Fibroblast of skin of left biceps (primary cell): Measurements from ENCODE around the gene AATK.

Source experiments
- DNase-seq, 2 experiments: peaks; one replicate each; pipeline ENCODE4 v3.0.0-alpha.2; 2013; ENCODE audit warnings: low read depth in 2 of 2

AATK gene

DNA sequence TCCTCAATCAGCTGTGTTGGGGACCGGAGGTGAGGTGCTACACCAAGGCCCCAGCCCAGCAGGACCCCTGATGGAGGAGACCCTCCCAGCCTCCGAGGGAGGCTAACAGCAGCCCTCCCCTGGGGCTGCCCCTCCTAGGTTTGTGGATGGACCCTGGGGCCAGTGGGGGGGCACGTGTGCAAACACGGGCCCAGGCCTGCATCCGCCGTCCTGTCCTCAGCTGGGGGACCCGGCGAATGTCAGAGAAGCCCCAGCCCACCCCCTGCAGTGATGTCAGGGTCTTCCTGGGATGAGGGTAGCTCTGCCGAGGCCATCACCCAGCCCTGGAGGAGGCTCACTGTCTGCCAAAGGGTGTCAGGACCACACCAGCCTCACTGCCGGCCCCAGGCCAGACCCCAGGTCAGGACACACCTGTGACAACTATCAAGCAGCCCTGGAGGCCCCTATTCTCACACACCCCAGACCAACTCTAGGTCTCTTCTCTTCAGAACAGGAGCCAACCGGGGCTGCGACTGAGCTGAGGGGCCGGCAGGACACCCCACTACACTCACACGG is 30.0 kb upstream of the AATK start:
- DNase-seq: no peak

DNA sequence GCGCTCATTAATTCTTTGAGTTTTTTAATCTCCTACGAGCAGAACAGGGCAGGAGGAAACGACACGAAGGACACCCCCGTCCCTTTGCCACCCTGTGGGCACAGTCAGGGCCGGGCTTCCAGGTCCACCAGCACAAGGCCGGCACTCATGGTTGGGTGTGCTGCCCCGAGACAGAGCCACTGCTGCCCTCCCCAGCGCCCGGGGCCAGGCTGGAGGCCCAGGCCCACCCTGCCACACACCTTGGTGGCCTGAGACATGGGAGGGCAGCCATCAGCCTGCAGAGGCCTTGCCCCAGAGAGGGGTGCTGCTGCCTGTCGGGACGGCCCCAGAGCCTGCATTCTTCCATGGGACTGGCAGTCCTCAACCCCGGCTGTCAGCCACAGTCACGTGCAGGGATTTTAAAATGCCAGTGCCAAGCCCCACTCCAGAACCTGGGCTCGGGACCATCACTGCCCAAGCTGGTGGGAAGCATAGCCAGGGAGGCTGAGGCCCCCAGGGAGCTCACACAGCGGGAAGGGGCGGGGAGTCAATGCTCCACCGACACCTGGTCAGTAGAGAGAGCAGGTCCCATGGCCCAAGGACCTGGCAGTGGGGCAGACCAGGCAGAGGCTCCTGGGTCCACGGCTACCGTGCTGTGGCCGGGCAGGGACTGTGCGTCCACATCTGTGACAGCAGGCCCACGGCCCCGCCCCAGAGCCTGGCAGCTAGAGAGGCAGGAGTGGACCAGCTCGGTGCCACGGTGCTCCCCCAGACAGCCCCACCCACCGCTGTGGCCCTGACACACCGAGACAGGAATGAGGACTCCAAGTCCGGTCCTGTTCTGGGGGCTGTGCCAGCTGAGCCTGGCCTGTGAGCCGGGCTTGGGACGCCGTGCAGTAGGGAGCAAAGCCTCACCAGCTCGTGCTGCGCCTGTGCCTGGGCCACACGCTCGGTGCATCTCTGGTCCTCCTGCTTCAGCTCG is 29.2 kb upstream of the AATK start:
- no peak for DNase-seq

DNA sequence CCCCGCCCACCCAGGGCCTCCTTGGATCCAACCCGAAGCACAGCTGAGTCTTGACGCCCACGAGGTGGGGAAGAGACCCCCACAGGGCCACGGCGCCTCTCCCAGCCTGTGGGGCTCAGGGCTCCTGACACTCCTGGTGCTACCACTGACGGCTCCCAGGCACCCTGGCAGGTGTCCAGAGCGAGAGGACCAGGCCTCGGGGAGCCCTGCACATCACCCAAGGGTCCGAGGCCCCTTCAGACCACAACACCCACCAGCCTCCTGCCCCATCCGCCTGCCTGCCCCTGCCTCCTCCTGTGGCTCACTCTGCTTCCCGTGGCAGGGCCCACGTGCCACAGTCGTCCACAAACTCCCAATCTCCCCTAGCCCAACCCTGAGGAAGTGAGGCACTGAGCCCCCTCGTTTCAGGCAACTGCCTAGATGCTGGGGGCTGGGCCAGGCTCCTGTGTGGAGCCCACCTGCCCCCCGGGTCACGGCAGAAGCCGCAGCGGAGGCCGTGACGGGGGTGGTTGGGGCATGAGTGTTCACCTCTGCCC is 28.3 kb upstream of the AATK start:
- DNase-seq: no peak

DNA sequence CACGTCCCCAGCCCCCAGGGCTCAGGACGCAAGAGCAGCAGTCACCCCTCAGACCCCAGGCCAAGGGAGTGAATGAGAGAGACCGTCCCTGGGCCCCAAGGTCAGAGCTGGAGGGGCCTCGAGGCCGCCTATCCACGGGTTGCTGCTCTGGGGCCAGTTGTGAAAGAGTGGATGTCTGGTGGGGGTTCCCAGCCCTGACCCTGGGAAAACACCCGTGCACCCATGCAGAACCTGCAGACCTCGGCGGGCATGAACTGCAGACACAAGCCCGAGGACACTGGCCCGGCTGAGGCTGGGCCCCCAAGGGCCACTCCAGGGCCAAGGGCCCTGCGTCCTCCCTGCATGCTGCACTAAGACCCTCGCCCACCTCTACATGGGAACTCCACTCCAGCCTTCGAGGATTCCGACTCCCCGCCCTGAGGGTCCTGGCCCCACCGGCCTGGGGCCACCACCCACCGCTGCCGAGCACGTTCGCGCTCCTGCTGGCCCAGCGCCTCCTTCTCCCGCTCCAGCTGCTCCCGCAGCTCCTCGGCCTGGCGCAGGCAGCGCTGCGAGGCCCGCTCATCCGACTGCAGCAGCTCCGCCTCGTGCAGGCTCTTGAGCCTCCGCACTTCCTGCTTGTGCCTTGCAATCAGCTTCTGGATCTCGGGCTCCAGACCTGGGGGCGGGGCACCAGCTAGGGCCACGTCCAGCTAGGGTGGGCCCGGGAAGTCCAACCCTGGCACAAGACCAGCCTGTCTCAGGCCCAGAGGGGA is 27.6 kb upstream of the AATK start:
- DNase-seq: no peak

DNA sequence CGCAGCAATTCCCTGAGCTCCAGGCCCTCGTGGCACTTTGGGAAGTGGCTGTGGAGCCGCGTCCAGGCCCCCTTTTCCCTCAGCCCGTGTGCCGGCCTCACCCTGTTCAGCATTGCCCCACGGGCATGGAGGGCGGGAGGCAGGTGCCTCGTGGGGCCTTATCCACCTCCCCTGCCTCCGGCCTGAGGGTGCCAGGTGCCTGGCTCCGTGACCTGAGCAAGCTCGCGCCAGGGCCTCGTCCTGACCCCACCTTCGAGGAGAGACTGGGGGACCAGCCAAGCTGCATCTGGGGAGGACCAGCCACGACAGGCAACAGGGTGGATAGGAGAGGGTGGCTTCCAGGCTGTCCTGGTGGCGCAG is 27.0 kb upstream of the AATK start:
- DNase-seq: no peak

DNA sequence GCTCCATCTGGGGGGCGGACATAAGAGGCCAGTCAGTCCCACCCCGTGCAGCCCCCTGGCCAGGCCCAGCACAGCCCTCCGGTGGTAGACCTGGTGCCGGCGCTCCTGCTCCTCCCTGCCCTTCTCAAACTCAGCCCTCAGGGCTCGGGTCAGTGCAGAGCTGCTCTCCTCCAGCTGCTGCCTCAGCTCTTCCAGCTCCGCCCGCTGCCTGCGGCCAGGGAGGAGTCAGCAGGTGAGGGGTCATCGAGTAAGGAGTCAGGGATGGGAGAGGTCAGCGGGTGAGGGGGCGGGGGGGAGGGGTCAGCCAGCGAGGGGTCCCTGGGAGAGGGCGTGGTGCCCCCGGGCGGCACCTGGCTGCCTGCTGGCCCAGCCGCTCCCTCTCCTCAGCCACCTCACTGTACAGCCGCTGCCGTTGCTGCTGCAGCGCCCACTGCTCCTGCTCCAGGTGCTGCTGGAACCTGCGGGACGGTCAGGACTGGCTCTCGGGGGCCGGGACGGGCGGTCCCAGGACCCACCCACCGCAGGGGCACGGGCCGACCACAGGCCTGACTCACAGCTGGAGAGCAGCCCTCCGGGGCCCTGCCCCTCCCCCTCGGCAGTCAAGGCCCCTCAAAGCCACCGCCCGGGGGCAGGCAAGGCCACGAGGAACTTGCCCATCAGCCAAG is 26.5 kb upstream of the AATK start:
- DNase-seq: no peak

DNA sequence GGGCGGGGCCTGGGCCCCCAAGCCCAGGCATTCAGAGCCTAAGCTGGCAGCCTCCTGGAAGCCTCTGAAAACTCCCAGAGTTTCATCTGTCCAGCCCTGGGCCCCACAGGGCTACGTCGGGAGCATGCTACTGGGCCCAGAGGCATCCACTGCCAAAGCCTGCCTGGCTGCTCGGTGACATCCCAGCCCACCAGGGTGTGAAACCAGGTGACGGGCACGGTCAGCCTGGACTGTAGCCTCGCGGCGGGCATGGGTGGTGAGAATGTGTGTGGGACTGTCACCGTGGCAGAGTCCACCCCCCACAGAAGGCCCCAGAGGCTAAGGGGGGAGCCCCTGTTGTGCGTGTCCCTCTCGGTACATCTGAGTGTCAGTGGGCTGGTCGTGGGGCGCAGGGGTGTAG is 25.6 kb upstream of the AATK start:
- DNase-seq: no peak

DNA sequence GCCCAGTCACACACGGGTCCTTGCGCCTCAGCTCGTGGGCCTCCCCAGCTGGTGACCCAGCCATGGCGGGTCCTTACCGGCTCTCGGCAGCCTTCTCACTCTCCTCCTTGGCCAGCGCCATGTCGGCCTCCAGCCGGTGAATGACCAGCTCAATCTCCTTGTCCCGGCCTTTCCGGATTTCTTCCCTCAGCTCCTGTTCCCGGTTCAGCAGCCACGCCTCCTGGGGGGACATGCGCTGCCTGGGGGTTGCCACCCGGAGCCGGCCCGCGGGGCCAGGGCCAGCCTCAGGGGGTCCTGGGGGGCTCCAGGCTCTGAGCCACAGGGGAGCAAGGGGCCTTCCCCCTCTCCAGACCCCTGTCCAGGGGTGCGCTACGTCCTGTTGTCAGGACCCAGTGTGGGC is 25.1 kb upstream of the AATK start:
- no peak for DNase-seq

DNA sequence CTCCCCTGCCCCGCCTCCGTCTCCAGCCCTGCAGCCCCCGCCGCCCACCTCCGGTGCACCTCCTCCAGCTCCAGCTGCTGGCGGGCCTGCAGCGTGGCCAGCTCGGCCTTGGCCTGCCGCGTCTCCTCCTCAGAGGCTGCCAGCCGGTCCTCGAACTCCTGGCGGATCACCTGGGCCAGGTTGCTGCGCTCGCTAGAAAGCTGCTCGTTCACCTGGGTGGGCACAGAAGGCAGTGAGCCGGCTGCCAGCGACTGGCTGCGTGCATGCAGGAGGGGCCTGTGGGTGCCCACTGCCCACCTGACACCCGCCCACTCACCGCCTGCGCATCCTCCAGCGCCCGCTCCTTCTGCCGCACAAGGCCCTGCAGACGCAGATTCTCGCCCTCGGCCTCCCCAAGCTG is 24.6 kb upstream of the AATK start:
- DNase-seq: no peak

DNA sequence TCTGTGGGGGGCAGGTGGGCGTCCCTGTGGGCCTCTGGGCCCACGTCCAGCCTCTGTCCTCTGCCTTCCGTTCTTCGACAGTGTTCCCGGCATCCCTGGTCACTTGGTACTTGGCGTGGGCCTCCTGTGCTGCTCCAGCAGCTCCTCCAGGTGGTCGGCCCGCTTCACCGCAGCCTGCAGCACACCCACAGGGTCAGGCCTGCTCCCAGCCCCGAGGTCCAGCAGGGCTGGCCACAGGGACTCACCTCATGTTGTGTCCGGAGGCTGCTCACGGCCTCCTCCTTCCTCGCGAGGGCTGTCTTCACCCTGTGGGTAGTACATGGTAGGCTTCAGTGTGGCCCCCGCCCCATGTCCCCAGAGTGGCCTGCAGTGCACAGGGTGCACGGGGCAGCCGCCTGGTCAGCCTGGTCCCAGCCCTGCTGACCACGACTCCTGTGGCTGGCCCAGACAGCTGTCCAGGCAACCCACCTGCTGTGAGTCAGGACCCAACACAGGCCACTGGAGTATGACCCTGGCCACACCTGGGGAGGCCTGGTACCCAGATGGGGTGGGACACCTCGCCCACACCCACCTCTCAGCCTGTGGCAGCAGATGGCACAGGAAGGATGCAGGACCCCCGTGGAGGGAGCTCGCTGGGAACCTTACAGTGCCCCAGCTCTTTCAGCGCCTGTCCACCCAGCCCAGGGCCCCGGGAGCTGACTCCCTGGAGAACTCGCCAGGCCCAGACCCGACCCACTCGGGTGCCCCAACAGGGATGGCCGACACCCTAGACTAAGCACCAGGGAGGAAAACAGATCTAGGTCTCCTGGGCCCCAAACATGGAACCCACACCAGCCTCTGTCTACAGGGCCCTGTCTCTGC is 23.9 kb upstream of the AATK start:
- no peak for DNase-seq

DNA sequence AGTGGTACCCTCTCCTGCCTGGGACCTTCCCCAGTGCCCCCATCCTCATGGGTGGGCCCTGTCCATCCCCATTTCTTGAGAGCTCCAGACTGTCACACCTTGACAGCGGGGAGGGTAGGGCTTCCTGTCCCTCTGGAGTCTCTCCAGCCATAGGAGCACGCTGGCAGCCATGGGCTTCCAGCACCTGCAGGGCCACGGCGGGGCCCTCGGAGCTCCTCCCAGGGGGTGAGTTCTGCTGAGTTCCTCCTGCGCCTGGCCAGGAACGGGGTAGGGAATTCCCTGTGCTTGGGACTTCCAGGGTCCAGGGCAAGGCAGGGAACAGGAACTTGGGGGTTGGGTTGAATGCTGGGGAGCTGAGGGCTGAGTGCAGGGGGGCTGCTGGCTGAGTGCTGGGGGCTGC is 23.0 kb upstream of the AATK start:
- DNase-seq: no peak

DNA sequence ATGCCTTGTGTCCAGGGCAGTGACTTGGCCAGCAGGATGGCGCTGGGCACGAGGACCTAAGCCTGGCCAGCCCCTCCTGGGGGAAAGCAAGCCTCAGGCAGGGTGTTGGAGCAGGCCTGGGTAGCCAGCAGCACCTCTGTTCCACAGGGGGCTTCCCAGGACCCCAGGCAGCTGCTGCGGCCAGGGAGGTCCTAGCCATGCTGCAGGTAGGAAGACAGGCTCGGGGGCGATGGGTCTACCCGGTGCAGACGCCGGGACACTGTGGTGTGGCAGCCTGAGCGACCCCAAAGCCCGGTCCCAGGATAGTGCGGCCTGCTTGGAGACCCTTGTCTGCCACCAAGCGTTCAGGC is 22.4 kb upstream of the AATK start:
- no peak for DNase-seq

DNA sequence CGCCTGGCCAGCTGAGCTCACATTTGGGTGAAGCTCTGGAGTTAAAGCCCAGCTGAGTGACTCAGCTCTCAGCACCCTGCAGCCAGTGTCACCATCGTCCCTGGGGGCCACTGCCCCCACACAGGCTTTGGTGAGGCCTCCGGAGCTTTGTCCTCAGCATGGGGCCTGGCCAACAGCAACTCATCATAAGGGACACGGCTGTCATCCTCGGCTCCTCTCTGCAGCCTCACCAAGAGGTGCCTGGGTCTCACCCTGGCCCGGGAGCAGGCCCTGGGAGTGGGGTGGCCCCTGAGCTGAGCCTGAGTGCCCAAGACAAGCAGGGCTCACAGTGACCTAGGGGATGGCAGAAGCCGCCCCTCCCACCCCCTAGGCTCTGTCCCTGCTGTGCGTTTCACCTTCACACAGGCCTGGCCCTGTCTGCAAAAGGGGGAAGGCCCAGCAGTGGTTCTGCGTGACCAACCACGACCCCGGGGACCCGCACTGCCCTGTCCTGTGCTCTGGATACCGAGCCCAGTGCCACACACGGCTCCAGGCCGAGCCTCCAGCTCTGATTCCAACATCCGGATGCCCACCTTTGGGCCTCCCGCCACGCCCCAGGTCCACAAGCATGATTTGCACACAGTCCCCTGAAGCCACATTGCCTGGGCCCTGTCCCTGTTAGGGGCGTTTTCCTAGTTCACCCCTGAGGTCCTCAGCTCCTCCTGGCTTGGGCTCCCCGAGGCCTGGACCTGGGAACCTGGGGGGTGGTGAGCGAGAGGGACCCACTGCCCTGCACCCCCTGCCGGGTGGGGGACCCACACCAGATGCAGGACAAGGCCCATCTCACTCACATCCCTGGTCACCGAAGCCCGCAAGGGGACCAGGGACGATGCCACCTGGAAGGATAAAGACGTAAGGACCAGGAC is 21.8 kb upstream of the AATK start:
- DNase-seq: no peak

DNA sequence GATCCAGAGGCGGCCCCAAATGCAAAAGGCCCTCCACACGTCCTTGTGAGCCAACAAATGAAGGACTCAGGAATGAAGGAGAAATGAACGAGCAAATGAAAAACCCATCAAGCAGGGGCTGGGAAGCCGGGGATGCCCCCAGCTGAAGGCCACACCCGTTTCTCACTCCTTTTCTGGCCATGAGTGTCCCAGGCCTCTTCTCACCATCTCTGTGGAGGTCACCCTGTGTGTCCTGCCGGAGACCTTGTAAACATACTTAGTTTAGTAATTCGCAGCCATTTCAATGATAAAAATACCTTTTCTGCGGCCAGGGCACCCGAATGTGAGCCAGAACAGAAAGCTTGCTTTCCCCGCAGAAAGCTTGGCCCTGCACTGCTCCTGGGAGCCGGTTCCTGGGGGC is 21.1 kb upstream of the AATK start:
- DNase-seq: no peak

DNA sequence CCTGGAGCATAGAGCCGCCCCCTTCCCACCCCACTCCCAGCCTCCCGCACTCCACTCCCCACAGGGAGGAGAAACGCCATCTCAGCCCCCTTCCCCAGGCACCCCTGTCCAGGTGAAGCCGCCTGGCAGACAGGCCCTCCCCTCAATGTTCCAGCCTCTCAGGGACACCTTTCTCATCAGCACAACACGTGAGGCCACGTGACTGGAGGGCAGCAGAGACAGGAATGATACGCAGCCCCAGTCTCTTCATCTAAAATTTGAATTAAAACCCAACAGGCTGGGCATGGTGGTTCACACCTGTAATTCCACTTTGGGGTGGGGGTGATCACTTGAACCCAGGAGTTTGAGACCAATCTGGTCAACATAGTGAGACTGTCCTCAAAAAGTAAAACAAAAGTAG is 20.2 kb upstream of the AATK start:
- DNase-seq: no peak

DNA sequence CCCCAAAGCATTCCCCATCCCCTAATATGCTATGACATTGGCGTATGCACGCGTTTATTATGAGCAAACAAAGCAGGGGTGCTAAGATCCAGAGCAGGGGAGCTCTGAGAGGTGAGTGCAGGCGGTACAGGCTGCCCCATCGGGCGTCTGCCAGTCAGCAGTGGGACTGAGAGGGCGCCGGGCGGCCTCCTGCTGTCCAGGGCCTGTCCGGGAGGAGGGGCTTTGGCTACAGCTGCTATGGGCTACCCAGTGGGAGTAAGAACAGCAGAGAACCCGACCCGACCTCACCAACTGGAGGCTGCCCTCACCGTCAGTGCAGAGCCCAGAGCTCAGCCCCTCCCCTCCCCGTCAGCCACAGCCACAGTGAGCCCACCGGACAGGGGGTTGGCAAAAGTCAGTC is 18.5 kb upstream of the AATK start:
- DNase-seq: no peak

DNA sequence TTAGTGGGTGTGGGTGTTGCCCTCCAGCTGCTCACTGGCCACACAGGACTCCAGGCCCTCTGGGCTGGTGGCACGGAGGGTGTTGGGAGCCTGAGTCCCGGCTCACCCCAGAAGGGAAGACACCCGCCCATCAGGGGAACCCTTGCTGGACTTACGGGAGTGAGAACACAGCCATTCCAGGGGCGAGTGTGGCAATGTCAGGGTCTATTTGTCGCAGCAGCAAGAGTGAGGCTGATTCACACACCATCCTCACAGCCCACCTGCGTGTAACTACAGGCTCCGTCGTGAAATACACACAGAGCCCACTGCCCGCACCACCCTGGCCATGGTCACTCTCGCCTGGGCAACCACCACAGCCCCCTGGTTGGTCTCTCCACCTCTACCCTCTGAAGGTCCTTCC is 17.8 kb upstream of the AATK start:
- DNase-seq: no peak

DNA sequence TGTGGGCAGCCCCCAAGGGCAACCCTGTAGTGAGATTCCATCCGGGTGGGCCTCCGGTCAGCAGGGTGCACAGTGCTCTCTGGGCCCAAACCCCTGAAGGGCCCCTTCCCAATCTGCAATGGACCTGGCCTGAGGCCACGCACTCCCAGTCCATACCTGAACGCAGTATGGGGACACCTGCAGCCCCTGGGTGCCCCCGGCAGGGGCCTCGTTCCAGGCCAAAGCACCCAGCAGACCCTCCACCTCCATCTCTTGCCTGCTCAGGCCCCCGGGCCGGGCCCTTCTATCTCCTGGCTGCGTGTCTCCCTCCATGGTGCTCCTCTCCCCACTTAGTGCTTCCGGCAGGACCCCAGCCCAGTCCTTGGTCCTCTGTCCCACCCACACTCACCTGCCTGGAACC is 17.3 kb upstream of the AATK start:
- DNase-seq: no peak

DNA sequence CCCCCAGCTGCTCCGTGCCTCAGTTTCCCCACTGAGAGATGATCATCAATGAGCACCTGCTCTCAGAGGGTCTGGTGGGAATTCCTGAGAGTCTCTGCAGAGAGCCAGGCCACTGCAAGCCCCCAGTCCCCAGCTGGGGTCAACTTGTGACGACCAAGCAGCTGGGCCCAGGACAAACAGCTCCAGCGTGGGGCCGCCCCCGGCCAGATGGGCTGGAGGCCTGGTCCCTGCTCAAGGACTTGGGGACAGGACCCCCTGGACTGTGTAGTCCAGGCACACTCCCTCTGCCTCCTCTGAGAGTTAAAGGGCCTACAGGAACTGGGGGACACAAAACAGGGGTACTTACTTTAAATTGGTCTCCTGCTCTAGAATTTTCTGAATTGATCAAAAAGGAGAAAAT is 16.6 kb upstream of the AATK start:
- DNase-seq: no peak

DNA sequence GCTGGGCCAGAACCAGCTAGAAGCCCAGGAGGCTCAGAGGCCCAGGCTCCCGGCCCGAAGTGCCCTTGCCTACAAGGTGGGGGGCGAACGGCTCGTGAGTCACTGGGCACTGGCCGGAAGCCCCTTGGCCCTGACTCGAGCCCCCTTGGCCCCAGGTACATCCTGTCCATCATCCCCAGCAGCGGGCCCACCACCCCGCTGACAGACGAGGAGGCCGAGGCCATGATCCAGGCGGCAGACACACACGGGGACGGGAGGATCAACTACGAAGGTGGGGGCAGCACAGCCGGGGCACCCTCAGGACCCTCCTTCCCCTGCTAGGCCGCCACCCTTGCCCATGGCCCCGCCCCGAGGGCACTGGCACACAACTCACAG is 15.8 kb upstream of the AATK start:
- no peak for DNase-seq
